GM04504 (cell line): ENCODE results near the gene KCNG4.

Source experiments
- DNase-seq: peaks from one replicate; pipeline ENCODE4 v3.0.0-alpha.2; 2012; ENCODE audit warnings: low read depth

Gene KCNG4

DNA sequence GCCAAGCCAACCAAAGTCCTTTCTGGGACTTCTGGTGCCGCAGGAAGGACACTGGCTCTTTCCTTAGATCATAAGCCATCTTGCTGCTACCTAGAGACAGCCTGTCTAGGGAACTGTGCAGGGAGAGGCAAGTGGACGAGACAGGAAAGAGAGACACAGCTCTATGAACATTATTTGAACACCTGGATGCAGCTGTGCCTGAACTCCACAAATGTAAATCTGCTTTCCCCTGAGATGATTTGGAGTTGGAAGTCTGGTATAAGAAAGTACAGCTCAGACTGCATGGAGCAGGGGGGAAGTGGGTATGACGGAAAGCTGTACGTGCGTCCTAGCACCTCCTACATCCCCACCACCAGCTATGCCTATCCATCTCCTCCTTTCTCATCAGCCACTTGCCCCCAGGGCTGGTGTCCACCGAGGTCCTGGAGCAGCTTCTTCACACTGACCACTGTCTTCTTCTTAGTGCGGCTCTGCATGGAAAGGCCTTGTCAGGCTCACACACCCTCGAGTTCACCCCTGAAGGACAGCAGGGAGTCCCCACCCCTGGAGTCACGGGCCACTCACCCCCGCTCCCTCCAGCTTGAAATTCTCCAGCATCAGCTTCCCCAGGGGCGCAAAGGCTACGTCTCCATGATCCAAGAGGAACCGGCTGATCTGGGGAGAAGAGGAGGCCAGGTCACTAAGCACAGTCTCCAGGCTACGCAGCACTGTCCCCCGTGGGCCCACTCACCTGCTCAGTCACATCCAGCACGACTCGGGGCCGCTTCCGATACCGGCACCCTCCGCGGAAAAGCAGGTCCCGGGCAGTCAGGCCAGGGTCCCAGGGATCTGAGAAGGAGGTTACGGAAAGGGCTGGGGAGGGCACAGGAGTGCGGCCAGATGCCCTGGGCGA is 56.9 kb downstream of the KCNG4 start:
- DNase-seq: no peak

DNA sequence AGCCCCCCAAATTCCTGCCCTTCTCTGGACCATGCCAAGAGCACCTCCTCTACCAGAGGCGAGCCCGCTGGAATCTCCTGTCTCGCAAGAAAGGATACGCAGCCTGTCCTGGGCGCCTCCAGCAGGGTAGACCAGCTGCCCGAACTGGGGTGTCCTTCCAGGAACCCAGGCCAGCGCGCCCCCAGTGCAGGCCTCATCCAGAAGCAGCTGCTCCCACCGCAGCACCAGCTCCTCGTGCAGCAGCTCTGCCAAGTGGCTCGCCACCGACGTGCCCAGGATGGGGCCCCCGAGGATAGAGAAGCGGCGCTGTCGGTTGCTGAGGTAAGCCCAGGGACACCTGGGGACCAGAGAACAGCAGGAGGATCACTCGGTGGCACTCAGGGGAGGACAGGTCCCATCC is 57.7 kb downstream of the KCNG4 start:
- no peak for DNase-seq

DNA sequence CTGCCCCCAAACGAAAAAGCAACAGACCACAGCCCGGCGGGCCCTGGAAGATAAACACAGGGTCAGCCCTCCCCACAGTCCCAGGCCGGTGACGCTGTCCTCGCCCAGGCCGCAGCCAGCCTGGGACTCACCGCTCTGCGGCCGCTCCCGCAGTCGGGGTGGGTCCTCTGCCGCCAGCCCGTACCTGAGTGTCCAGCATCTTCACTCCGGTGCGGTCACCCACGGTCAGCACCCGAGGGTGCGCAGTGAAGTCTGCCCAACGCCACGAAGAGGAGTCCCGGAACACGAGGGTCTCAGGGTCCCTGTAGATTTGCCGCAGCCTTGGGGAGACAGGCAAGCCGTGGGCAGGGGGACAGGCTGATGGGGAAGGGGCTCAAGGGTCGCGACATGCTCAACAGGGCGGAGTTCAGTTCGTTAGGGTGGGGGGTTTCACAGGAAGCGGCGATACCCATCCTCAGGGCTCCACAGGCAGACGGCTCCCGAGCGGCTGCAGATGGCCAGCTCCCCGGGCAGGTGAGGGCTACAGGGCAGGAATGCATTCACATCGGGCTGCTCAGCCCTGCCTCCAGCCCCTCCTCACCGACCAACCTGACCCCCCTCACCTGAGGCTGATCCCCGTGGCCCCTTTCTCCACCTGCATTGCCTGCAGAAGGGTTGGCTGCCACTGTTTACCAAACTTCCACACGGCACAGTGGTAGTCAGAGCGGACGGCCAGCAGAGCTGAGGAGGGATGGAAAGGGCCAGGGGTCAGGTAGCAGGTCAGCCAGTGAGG is 58.5 kb downstream of the KCNG4 start:
- no peak for DNase-seq

DNA sequence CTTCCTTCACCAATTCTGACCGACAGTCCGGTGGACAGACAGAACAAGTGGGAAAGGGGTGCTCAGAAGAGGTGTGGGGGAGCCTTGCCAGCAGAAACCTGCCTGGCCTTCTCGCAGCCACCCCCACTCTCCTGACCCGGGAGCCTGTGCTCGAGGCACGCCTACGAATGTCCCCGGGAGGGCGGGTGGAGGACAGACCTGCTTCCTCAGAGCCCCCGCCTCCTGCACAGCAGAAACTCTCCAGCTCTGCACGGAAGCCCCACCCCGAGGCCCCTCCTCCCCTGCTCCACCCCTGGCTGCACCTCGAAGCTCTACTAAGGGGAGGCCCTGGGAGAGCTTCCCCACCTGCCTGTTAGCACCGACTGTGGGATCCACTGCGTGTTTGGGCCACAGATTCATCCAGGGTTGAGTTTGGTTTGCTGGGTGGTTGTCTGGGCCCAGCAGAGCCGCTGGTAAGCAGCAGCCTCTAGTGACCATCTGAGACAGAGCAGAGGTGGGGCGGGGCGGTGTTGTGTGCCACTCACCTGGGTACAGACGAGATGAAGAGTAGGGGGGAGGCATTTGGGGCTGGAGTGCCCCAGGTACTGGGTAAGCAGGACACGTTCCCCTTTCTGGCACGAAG is 59.2 kb downstream of the KCNG4 start:
- no peak for DNase-seq

DNA sequence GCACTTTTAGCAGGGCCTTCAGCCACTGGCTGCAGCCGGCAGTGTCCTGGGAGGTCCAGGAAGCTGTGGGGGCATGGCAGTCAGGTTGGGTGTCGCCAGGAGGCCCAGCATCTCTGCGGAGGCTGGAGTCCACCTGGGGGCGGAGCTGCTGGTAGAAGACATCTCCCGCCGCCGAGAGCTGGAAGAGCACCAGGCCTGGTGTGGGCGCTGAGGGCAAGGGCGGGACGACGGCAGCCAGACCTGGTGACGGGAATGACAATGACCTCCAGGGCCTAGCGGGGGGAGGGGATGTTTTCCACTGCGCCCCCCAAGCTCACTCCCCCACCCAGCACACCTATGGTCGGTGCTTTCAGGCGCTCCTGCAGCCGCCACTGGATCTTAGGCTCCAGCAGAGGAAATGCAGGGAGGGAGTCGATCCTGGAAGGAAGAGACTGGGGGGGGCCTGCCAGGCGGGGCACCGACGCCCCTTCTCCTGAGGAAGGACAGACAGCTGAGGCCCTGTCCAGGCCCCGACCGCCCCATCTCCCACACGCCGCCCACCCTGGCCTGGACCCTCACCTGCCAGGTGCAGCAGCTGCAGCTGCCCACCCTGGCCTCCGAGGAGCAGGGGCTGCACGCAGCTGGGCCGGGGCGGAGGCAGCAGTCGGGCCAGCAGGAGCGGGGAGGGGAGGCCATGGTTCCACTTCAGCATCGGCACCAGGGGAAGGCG is 60.0 kb downstream of the KCNG4 start:
- DNase-seq: no peak

DNA sequence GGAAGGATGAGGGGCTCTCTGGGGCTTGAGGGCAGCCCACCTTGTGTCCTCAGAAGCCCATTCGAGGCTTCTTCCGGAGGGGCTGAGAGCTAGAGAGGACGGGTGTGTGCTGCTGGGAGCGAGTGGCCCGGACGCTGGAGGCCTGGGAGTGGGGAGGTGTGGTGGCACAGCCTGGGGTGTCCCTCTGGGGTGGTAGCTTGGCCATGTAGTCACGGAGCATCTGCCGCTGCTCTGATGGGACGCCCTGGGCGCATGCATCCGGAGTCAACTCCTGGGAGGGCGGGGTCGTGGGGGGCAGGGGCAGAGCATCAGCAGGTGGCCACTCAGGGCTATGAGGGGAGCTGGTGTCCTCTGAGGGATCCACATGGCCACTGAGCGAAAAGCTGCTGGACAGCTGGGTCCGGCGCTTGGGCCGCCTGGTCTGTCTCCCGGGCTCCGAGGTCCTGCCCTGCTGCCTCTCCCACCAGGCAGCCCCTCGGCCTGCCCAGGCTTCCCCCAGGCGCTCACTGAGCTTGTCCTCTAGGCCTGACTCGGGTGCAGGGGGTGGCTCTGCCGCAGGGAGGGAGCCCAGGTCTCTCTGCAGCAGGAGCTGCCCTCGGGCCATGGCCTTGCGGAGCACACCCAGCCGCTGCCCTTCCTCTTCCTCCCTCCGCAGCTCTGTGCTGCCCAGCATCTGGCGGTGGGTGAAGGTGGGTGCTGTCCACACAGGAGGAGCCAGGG is 60.8 kb downstream of the KCNG4 start:
- no peak for DNase-seq

DNA sequence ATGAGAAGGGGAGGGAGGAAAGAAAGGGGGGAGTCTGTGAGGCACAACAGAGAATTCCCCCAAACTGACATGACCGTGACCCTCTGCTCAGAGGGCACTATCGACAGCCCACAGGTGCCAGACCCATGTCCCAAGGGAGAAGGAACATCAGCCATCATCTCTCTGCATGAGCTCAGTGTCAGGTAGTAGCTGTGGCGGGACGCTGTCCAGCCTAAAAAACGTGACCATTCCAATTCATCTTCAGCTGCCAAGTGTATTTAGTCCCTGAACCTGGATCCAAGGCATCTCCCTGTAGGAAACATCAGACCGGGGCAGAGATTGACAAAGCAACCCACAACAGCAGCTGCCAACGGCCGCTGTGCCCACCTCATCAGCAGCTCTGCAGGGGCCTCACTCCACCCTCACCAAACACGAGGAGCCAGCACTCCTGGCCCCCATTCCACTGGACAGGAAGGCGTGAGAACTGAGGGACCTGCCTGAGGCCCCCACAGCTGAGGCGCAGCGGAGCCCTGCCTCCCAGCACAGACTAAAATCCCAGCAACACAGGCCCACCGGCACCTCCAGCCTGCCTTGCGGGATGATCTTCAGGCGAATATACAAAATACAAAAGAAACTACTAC is 61.6 kb downstream of the KCNG4 start:
- DNase-seq: no peak

DNA sequence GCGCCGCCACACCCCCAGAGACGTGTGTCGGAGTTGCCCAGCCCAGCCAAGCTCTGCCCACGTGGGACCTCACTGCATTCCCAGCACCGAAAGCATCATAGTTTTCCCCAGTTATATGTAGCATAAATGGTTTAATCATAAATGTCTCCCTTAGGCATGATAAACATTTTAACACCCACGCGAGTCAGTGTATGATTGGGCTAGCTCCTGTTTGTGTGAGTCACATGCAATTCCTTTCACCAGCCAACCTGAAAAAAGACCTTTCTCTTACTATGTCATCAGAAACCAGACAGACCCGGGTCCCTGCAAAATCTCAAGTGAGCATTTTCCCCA is 62.1 kb downstream of the KCNG4 start:
- no peak for DNase-seq

DNA sequence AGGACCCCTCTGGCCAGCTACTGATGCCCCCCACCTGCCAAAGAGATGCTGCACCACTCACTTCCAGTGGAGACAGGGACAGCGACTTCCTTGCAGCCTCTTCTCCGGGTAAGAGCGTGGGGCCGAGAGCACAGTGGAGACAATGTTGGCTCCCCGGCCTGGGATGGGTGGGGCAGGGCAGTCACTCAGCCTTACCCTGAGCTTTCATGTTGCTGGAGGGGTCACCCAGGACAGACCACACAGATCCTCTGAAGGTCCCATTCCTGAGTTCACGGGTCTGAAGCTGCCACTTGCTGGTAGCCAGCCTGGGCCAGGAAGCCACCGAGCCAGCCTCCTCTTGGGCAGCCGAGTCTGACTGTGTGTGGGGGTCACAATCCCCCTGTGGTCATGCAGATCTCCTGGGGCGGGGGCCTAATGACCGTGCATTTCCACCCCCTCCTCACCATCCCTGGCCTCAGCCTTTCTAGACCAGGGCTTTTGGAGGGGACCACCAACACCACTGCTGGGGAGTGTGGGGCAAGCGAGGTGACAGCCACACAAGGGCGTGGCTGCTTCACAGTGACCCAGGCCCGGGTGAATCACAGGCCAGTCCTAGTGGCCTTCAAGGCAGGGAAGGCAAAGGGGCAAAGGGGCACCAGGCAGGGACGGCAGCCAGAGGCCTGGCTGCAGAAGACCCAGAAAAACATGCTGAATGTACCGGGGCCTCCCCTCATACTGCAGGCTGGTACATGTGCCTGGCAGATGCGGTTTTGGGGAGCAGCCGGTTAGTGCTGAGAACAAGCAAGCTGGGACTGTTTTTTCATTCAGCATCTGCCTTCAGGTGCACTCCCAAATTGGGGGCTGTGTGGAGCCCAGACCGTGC is 63.4 kb downstream of the KCNG4 start:
- DNase-seq: no peak

DNA sequence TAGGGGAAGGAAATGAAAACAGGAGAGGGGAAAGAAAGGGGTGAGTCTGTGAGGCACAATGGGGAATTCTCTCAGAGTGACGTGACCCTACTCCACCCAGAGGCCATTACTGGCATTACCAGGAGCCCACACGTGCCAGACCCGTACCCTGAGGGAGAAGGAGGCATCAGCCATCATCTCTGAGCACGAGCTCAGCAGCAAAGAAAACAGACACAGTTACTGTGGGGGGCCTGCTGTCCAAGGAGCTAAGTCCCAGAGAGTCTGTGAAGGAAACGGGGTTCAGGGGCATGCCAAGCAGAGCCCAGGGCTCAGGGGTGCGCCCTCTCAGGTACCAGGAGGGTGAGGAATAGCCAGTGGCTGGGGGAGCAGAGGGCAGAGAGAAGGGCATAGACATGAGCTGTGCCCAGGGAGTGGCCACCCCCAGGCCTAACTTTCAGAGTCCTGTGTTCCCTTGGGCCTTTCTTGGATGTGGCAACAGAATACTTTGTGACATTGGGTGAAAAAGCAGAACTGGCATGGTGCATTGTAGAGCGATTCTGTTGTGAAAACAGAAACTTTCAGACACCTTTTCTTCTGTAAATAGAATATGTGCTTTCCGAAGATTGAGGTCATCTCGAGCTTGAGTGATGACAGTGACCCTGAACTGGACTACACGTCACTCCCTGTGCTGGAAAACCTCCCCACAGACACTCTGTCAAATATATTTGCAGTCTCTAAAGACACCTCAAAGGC is 64.3 kb downstream of the KCNG4 start:
- no peak for DNase-seq

DNA sequence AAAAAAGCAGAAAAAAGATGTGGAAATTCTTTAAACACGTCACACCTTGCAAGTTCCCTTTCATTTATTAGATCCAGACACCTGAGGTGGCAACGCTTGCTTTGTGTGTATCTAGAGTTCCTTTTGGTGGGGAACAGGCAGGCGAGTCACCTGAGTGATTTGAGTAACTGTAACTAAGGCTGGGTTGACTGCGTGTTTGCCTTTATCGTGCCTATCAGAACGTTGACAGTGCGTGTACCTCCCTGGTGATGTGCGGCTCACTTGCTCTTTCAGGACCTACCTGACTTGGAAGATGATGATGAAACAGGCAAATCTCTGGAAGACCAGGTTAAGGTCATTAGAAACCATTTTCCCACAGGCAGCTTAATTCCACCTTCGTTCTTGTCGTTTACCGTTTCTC is 65.4 kb downstream of the KCNG4 start:
- DNase-seq: no peak

DNA sequence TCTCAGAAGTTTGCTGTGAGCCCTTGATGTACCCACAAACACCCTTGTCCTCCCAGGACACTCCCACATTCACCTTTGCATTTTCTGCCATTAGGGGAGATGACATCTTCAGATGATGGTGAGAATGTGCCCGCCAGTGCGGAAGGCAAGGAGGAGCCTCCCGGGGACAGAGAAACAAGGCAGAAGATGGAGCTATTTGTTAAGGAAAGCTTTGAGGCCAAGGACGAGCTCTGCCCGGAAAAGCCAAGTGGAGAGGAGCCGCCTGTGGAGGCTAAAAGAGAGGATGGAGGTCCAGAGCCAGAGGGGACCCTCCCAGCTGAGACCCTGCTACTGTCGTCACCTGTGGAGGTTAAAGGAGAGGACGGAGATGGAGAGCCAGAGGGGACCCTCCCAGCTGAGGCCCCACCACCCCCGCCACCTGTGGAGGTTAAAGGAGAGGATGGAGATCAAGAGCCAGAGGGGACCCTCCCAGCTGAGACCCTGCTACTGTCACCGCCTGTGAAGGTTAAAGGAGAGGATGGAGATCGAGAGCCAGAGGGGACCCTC is 70.0 kb downstream of the KCNG4 start:
- DNase-seq: no peak
